HepG2 (cell line): ENCODE data around the gene STX12. TPM values are rescaled to one million over a fixed set of nuclear protein-coding genes. Genes with fewer than 3 reads are reported as not detected.
A peak's percentile ranks its signal among the peaks of the same experiment; 100 is the strongest.

Experiments used
- ATF5 ChIP-seq: sonication (generic); formaldehyde crosslinking; IDR thresholded peaks from 2 replicates; pipeline ENCODE4 v1.4.0; 2020; ENCODE audit warnings: mild to moderate bottlenecking, low read depth, missing genetic modification reagents
- ATF7-NPFF ChIP-seq: sonication (generic); formaldehyde crosslinking; IDR thresholded peaks from 2 replicates; pipeline ENCODE4 v1.8.1; 2023; ENCODE audit warnings: mild to moderate bottlenecking, low read depth, missing genetic modification reagents, moderate library complexity
- BHLHE40 ChIP-seq: IDR thresholded peaks from 2 replicates; pipeline ENCODE4 v1.6.1; 2011; ENCODE audit warnings: low read length, improper control_type of control experiment
- CREM ChIP-seq, 2 experiments: sonication (generic) in 1 of 2; formaldehyde crosslinking in 1 of 2; IDR thresholded peaks; 2 replicates each; pipeline versions ENCODE4 v1.4.0 to v1.6.1; 2016 to 2020; ENCODE audit warnings: antibody characterized with exemption in 1 of 2, mild to moderate bottlenecking in 1 of 2, missing genetic modification reagents in 1 of 2
- CSRNP1 ChIP-seq: sonication (generic); formaldehyde crosslinking; IDR thresholded peaks from 2 replicates; pipeline ENCODE4 v1.8.1; 2023; ENCODE audit warnings: mild to moderate bottlenecking, missing genetic modification reagents
- DRAP1 ChIP-seq: IDR thresholded peaks from 2 replicates; pipeline ENCODE4 v1.6.1; 2016; ENCODE audit warnings: missing genetic modification reagents, missing compliant biosample characterization
- EP300 ChIP-seq, 3 experiments: sonication (generic) in 1 of 3; formaldehyde crosslinking in 1 of 3; IDR thresholded peaks; 2 replicates each; pipeline versions ENCODE4 v1.5.1 to v1.6.1; 2011 to 2020; ENCODE audit warnings: low read depth in 2 of 3, low read length in 2 of 3, borderline replicate concordance in 1 of 3, improper control_type of control experiment in 1 of 3, mild to moderate bottlenecking in 1 of 3, missing genetic modification reagents in 1 of 3, moderate library complexity in 1 of 3
- FOXP4 ChIP-seq: sonication (generic); formaldehyde crosslinking; IDR thresholded peaks from 2 replicates; pipeline ENCODE4 v1.4.0; 2020; ENCODE audit warnings: missing genetic modification reagents
- GATAD1 ChIP-seq: IDR thresholded peaks from 2 replicates; pipeline ENCODE4 v1.6.1; 2016; ENCODE audit warnings: missing genetic modification reagents, missing compliant biosample characterization
- ISX ChIP-seq: sonication (generic); formaldehyde crosslinking; conservative IDR thresholded peaks from 2 replicates; pipeline ENCODE4 v1.5.0; 2020; ENCODE audit warnings: missing genetic modification reagents
- TBX2 ChIP-seq: sonication (generic); formaldehyde crosslinking; IDR thresholded peaks from 2 replicates; pipeline ENCODE4 v1.5.0; 2020; ENCODE audit warnings: missing genetic modification reagents, mild to moderate bottlenecking, borderline replicate concordance
- TGIF2 ChIP-seq: IDR thresholded peaks from 2 replicates; pipeline ENCODE4 v1.6.1; 2016; ENCODE audit warnings: control low read depth, missing compliant biosample characterization
- ZFP37 ChIP-seq: sonication (generic); formaldehyde crosslinking; IDR thresholded peaks from 2 replicates; pipeline ENCODE4 v1.4.0; 2020; ENCODE audit warnings: missing genetic modification reagents, borderline replicate concordance
- ZFP90 ChIP-seq: sonication (generic); formaldehyde crosslinking; IDR thresholded peaks from 2 replicates; pipeline ENCODE4 v1.8.0; 2022; ENCODE audit warnings: missing genetic modification reagents, mild to moderate bottlenecking, inconsistent platforms, borderline replicate concordance
- ZFY ChIP-seq: sonication (generic); formaldehyde crosslinking; IDR thresholded peaks from 2 replicates; pipeline ENCODE4 v1.4.0; 2020; ENCODE audit warnings: missing genetic modification reagents
- ZNF143 ChIP-seq: sonication (generic); formaldehyde crosslinking; IDR thresholded peaks from 2 replicates; pipeline ENCODE4 v1.4.0; 2020; ENCODE audit warnings: missing genetic modification reagents
- ZNF205 ChIP-seq: IDR thresholded peaks from 2 replicates; pipeline ENCODE4 v1.6.1; 2018; ENCODE audit warnings: missing biosample characterization, missing genetic modification reagents
- ZNF274 ChIP-seq: sonication (generic); formaldehyde crosslinking; IDR thresholded peaks from 2 replicates; pipeline ENCODE4 v1.5.1; 2020; ENCODE audit warnings: mild to moderate bottlenecking, missing genetic modification reagents
- ZNF549 ChIP-seq: sonication (generic); formaldehyde crosslinking; IDR thresholded peaks from 2 replicates; pipeline ENCODE4 v1.5.0; 2020; ENCODE audit warnings: missing genetic modification reagents
- ZNF614 ChIP-seq: IDR thresholded peaks from 2 replicates; pipeline ENCODE4 v1.6.1; 2018; ENCODE audit warnings: missing biosample characterization, missing genetic modification reagents, inconsistent platforms, borderline replicate concordance
- ZNF891 ChIP-seq: sonication (generic); formaldehyde crosslinking; IDR thresholded peaks from 2 replicates; pipeline ENCODE4 v1.5.0; 2020; ENCODE audit warnings: mild to moderate bottlenecking, missing genetic modification reagents
- polyA plus RNA-seq, 8 experiments: library from polyadenylated mRNA; depleted of rRNA in 3 of 8; stranded (reverse) in 7 of 8; unstranded in 1 of 8; fragments of >200 nt; fragmentation: Illumina TruSeq in 4 of 8; extraction: Trizol in 4 of 8; gene quantifications; 2 replicates each; pipeline versions ENCODE4 v1.2.1 to v1.2.3, GENCODE V29; 2011 to 2016; ENCODE audit warnings: low read depth in 4 of 8, missing spikeins in 1 of 8, mixed read lengths in 1 of 8; ENCODE audit not compliant: insufficient read depth in 1 of 8
- total RNA-seq, 5 experiments: library from RNA; depleted of rRNA; stranded (reverse); fragments of >200 nt; fragmentation: Illumina TruSeq; extraction: Trizol; gene quantifications; 2 replicates each; pipeline ENCODE4 v1.2.3, GENCODE V29; 2016; ENCODE audit warnings: low read depth in 1 of 5

The STX12 gene
- total and polyA plus RNA-seq, 2 of the 13 experiments (the other 11 are each of a cell fraction or from before 2014, with no cell fraction given): 9.0 to 19.7 TPM

GRCh38 chr1:27725374-27726172 is 47.4 kb upstream of the STX12 start, which contains the start of gene FAM76A (continued):
- peak; percentile 45; the same call in 1 of the 2 replicates for TF ChIP-seq FOXP4 (CRISPR knock-in tag)
- peak; percentile 18; the same call in 1 of the 2 replicates for TF ChIP-seq TBX2 (CRISPR knock-in tag)
- no peak; the same call in 1 of the 2 replicates for TF ChIP-seq ATF5 (CRISPR knock-in tag)
- TF ChIP-seq GATAD1 (CRISPR knock-in tag): peak; percentile 77
- no peak for TF ChIP-seq ZNF205 (CRISPR knock-in tag)
- no peak; the same call in 1 of the 2 replicates for TF ChIP-seq ZNF891 (CRISPR knock-in tag)
- peak; percentile 99 for TF ChIP-seq ZNF549 (CRISPR knock-in tag)
- TF ChIP-seq ISX: peak; percentile 54; the same call in 1 of the 2 replicates
- TF ChIP-seq TGIF2 (CRISPR knock-in tag): 0 out of 2 replicates have a peak, but pooled peaks have one; percentile 14
- peak; percentile 25; the same call in 1 of the 2 replicates for TF ChIP-seq ZNF614
- TF ChIP-seq CSRNP1: 0 out of 2 replicates have a peak, but pooled peaks have one; percentile 42
- TF ChIP-seq ATF7-NPFF (CRISPR knock-in tag): peak; percentile 82; the same call in 1 of the 2 replicates
- peak in 1 of 2 experiments; percentile 31; a peak in 1 of 4 replicates for TF ChIP-seq EP300 (IDR thresholded peaks at IDR 0.05; ENCODE audit: low read depth in 2 of 2, low read length in 2 of 2)
- peak; percentile 29; the same call in 1 of the 2 replicates for TF ChIP-seq EP300 (CRISPR knock-in tag; IDR thresholded peaks at IDR 0.05; ENCODE audit: borderline replicate concordance)
- TF ChIP-seq DRAP1 (CRISPR knock-in tag): peak; percentile 96
- peak; percentile 95 for TF ChIP-seq CREM (IDR thresholded peaks at IDR 0.05)
- TF ChIP-seq CREM (CRISPR knock-in tag; IDR thresholded peaks at IDR 0.05): peak; percentile 73
- peak; percentile 77 for TF ChIP-seq BHLHE40
- peak; percentile 70 for TF ChIP-seq ZFY (CRISPR knock-in tag)
- TF ChIP-seq ZFP90 (CRISPR knock-in tag): no peak; the same call in 1 of the 2 replicates
- TF ChIP-seq ZNF143 (CRISPR knock-in tag): peak; percentile 71
- peak; percentile 48 for TF ChIP-seq ZNF274 (CRISPR knock-in tag)
- peak; percentile 71 for TF ChIP-seq ZFP37 (CRISPR knock-in tag)
